ENCODE data around the gene CYTH3.

GRCh38 chr7:6121141-6121540, 151.3 kb downstream of the CYTH3 start:
- TF ChIP-seq, protein P1, sequence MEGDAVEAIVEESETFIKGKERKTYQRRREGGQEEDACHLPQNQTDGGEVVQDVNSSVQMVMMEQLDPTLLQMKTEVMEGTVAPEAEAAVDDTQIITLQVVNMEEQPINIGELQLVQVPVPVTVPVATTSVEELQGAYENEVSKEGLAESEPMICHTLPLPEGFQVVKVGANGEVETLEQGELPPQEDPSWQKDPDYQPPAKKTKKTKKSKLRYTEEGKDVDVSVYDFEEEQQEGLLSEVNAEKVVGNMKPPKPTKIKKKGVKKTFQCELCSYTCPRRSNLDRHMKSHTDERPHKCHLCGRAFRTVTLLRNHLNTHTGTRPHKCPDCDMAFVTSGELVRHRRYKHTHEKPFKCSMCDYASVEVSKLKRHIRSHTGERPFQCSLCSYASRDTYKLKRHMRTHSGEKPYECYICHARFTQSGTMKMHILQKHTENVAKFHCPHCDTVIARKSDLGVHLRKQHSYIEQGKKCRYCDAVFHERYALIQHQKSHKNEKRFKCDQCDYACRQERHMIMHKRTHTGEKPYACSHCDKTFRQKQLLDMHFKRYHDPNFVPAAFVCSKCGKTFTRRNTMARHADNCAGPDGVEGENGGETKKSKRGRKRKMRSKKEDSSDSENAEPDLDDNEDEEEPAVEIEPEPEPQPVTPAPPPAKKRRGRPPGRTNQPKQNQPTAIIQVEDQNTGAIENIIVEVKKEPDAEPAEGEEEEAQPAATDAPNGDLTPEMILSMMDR (IDR thresholded peaks at IDR 0.05; ENCODE audit: insufficient read depth, low read length, poor library complexity, severe bottlenecking), result no peak
- no peak for TF ChIP-seq EZH2phosphoT487 (conservative IDR thresholded peaks at IDR 0.05; ENCODE audit: low read length)

Data from SU-DHL-6 (cell line).